ENCODE results near the gene SEMA4C. TPM values are rescaled to one million over a fixed set of nuclear protein-coding genes. Genes with fewer than 3 reads are reported as not detected.

SEMA4C gene
- total and polyA plus RNA-seq, 9 of the 15 experiments (the other 6 are each of a cell fraction or from before 2014, with no cell fraction given) = 0.32 to 59.7 (median 23.9) TPM

DNA sequence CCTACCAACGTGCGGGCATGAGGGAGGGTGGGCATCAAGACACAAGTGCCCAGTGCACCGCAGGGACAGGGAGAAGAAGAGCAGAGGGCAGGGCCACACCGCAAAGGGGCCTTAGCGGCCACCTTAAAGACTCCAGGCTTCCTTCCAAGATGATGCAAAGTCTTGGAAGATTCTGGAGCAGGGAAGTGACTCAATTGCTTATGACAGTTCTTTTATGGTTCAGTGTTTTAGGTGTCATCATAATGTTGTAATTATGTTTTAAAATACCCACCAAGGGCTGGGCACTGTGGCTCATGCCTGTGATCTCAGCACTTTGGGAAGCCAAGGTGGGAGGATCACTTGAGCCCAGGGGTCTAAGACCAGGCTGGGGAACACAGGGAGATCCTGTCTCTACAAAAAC, 44.5 kb upstream of the SEMA4C start (continued):
- TF ChIP-seq MAFK (IDR thresholded peaks at IDR 0.05; ENCODE audit: low read length) (no peak), TCFL5 (CRISPR knock-in tag; conservative IDR thresholded peaks at IDR 0.05) (no peak), NFRKB (IDR thresholded peaks at IDR 0.05; ENCODE audit: low read depth) (no peak), ZNF165 (CRISPR knock-in tag; IDR thresholded peaks at IDR 0.05; ENCODE audit: borderline replicate concordance) (no peak)
- TF ChIP-seq, protein P1, sequence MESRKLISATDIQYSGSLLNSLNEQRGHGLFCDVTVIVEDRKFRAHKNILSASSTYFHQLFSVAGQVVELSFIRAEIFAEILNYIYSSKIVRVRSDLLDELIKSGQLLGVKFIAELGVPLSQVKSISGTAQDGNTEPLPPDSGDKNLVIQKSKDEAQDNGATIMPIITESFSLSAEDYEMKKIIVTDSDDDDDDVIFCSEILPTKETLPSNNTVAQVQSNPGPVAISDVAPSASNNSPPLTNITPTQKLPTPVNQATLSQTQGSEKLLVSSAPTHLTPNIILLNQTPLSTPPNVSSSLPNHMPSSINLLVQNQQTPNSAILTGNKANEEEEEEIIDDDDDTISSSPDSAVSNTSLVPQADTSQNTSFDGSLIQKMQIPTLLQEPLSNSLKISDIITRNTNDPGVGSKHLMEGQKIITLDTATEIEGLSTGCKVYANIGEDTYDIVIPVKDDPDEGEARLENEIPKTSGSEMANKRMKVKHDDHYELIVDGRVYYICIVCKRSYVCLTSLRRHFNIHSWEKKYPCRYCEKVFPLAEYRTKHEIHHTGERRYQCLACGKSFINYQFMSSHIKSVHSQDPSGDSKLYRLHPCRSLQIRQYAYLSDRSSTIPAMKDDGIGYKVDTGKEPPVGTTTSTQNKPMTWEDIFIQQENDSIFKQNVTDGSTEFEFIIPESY (CRISPR knock-in tag; IDR thresholded peaks at IDR 0.05) = peak; percentile 89

DNA sequence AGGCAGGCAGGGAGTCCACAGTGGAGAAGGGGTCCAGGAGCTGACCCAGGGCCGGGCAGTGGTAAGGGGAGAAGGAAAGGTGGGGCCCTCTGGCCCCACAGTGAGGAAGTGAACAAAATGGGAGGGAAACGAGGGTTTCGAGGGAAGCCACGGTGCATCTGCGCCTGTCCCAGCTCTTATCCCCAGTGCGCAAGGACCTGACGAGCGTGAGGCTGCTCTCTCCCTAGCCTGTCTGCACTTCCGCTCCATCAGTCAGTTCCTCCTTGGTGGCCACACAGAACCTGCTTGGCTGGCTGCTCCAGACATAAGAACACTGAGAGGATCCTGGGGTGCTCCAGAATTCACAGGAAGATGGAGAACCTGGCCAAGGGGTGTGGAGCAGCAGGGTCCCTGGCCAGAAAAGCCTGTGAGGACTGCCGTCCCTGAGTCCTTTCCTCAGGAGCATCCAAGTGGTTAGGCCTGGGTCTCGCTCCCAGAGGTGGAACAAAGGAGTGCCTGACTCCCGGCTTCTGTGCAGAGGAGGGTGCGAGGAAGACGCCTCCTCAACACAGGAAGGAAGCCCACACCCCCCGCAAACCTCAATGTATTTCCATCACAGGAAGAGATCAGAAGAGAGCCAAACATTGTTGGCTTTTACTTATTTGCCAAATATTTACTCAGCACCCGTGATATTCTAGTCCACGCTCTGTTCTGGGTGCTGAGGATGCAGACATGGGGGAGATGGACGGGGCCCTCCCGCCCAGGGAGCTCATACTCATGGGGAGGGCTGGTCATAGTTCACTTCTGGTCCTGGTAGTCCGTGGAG, 43.7 kb upstream of the SEMA4C start:
- Histone ChIP-seq H3K4me3 (no peak overlapping the region), H2AFZ (ENCODE audit: low read depth, low read length) (peak overlapping the region; percentile 78), H3K9me3 (replicated peaks; ENCODE audit: control insufficient read depth, insufficient read depth, low read depth, low read length) (peaks cover 9% of the 10 kb centered on the region; the same call in 1 of the 2 replicates), H4K20me1 (replicated peaks; ENCODE audit: control insufficient read depth, insufficient read depth, low read length) (no peaks in the 10 kb centered on the region), H3K9ac (ENCODE audit: insufficient read depth in 1 of 2, low read depth in 2 of 2, low read length in 2 of 2) (peak overlapping the region; percentile 65 to 77), H3K9me1 (ENCODE audit: control insufficient read depth, insufficient read depth, low read length) (no peaks in the 10 kb centered on the region), H3K4me1 (replicated peaks in 1 of 2; ENCODE audit: control insufficient read depth in 2 of 2, insufficient read depth in 2 of 2, low read length in 2 of 2) (peaks cover 40 to 54% of the 10 kb centered on the region in 2 experiments), H3K36me3 (ENCODE audit: control insufficient read depth, insufficient read depth, low read length) (peaks cover 7% of the 10 kb centered on the region; the same call in 2 of the 3 replicates), H3K27ac (ENCODE audit: extremely low read depth, low read depth, low read length) (peak overlapping the region; percentile 55; the same call in 2 of the 3 replicates), H3K4me2 (ENCODE audit: insufficient read depth, low read length) (peak overlapping the region; percentile 59), H3K79me2 (ENCODE audit: control insufficient read depth, insufficient read depth, low read length) (peaks cover 7% of the 10 kb centered on the region; the same call in 2 of the 3 replicates), H3K27me3 (ENCODE audit: control insufficient read depth in 2 of 2, insufficient read depth in 2 of 2, low read length in 2 of 2) (no peaks in the 10 kb centered on the region)
- BruUV-seq (replicated peaks) = no TSS peak
- DNase-seq (ENCODE audit: extremely low read depth in 1 of 4, low spot score in 3 of 4) = no peak
- 54% methylated on average over 19 of the region's 20 CpGs for WGBS (ENCODE audit: insufficient coverage, low coverage, missing lambda C conversion rate)
- POLR2A ChIA-PET = interaction anchor here (0.6 to 2.3 kb wide), 6 partner anchors 10 to 200 kb away, joined by 3 to 13 read pairs (median 4); no protein-coding TSS in a partner anchor
- CTCF ChIA-PET (ENCODE audit: low intra/inter-chr PET ratio) = no interaction called here
- in situ Hi-C loops (cut with MboI) = no loop called here
- intact Hi-C loops (cut with micrococcal nuclease) = no loop called here
- FAIRE-seq = no peak
- peak; percentile 72 for ATAC-seq
- TF ChIP-seq ZNF324 (CRISPR knock-in tag; IDR thresholded peaks at IDR 0.05) = no peak
- no peak for TF ChIP-seq PTRF (tag; IDR thresholded peaks at IDR 0.05)
- TF ChIP-seq ZFX (CRISPR knock-in tag; IDR thresholded peaks at IDR 0.05) = 0 out of 2 replicates have a peak, but pooled peaks have one; percentile 21
- peak; percentile 33 for TF ChIP-seq SETDB1 (IDR thresholded peaks at IDR 0.05; ENCODE audit: low read length)
- TF ChIP-seq, protein P2, sequence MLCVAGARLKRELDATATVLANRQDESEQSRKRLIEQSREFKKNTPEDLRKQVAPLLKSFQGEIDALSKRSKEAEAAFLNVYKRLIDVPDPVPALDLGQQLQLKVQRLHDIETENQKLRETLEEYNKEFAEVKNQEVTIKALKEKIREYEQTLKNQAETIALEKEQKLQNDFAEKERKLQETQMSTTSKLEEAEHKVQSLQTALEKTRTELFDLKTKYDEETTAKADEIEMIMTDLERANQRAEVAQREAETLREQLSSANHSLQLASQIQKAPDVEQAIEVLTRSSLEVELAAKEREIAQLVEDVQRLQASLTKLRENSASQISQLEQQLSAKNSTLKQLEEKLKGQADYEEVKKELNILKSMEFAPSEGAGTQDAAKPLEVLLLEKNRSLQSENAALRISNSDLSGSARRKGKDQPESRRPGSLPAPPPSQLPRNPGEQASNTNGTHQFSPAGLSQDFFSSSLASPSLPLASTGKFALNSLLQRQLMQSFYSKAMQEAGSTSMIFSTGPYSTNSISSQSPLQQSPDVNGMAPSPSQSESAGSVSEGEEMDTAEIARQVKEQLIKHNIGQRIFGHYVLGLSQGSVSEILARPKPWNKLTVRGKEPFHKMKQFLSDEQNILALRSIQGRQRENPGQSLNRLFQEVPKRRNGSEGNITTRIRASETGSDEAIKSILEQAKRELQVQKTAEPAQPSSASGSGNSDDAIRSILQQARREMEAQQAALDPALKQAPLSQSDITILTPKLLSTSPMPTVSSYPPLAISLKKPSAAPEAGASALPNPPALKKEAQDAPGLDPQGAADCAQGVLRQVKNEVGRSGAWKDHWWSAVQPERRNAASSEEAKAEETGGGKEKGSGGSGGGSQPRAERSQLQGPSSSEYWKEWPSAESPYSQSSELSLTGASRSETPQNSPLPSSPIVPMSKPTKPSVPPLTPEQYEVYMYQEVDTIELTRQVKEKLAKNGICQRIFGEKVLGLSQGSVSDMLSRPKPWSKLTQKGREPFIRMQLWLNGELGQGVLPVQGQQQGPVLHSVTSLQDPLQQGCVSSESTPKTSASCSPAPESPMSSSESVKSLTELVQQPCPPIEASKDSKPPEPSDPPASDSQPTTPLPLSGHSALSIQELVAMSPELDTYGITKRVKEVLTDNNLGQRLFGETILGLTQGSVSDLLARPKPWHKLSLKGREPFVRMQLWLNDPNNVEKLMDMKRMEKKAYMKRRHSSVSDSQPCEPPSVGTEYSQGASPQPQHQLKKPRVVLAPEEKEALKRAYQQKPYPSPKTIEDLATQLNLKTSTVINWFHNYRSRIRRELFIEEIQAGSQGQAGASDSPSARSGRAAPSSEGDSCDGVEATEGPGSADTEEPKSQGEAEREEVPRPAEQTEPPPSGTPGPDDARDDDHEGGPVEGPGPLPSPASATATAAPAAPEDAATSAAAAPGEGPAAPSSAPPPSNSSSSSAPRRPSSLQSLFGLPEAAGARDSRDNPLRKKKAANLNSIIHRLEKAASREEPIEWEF (CRISPR knock-in tag; IDR thresholded peaks at IDR 0.05) = no peak
- TF ChIP-seq, protein P3, sequence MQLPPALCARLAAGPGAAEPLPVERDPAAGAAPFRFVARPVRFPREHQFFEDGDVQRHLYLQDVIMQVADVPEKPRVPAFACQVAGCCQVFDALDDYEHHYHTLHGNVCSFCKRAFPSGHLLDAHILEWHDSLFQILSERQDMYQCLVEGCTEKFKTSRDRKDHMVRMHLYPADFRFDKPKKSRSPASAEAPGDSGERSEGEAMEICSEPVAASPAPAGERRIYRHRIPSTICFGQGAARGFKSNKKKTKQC (CRISPR knock-in tag; IDR thresholded peaks at IDR 0.05) = 0 out of 2 replicates have a peak, but pooled peaks have one; percentile 49
- TF ChIP-seq ZBTB17 (CRISPR knock-in tag; IDR thresholded peaks at IDR 0.05) = 0 out of 2 replicates have a peak, but pooled peaks have one; percentile 5
